ENCODE data around the gene SPINK8.

SPINK8 gene

DNA sequence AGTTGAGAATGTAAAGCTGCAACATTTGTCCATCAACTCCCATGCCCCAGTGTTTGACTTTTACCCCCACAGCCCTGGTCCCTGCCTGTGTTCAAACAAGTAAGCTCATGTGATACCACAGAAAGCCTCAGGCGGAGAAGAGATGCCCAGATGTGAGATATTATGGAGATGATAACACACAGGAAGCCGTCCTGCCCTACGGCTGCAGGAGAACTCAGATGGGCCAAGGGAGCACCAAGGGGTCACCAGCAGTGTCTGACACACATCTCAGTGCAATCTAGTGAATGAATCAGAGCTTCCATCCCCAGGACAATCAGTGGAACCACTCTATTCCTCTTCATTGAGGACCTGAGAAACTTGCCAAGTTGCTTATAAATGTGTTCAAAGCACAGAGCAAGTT is 14.0 kb upstream of the SPINK8 start:
- H3K4ac ChIP-seq (ENCODE audit: low read depth, low read length) = no peak overlapping the region
- peaks cover 3 to 10% of the 10 kb centered on the region in 2 experiments for H3K4me1 ChIP-seq (ENCODE audit: control insufficient read depth in 1 of 2, insufficient read depth in 2 of 2, low read length in 2 of 2)
- H3K14ac ChIP-seq (ENCODE audit: low read length) = no peak overlapping the region
- H3K23ac ChIP-seq (ENCODE audit: low read length) = no peak overlapping the region
- peak; percentile 95 to 96 for DNase-seq
- no peak overlapping the region for H3K4me2 ChIP-seq (ENCODE audit: low read length)
- no peak overlapping the region for H2AK5ac ChIP-seq (ENCODE audit: low read length)
- no peaks in the 10 kb centered on the region for H3K79me1 ChIP-seq (ENCODE audit: low read length)
- no peak overlapping the region for H2AFZ ChIP-seq (ENCODE audit: insufficient read depth, low read length, poor library complexity)
- H3K4me3 ChIP-seq (ENCODE audit: low read depth, low read length) = no peak overlapping the region
- no peak overlapping the region for H3K27ac ChIP-seq (ENCODE audit: low read depth, low read length)
- no peak overlapping the region for H4K91ac ChIP-seq (ENCODE audit: low read depth, low read length)
- WGBS (ENCODE audit: extremely low coverage, insufficient coverage, insufficient read length) = no CpG with 5 or more reads among the region's 3 CpGs
- H3K79me2 ChIP-seq (ENCODE audit: control insufficient read depth, insufficient read depth, low read length, poor library complexity) = no peaks in the 10 kb centered on the region
- H3K18ac ChIP-seq (ENCODE audit: low read length) = no peak overlapping the region
- H2BK120ac ChIP-seq (ENCODE audit: insufficient read depth, low read length, poor library complexity) = no peak overlapping the region
- no peak overlapping the region for H3K9ac ChIP-seq (ENCODE audit: low read length)
- no peaks in the 10 kb centered on the region for H3K9me3 ChIP-seq (ENCODE audit: insufficient read depth, low read depth, low read length)
- H3K36me3 ChIP-seq (ENCODE audit: control insufficient read depth in 1 of 2, insufficient read depth in 2 of 2, low read length in 2 of 2) = no peaks in the 10 kb centered on the region
- H4K12ac ChIP-seq (ENCODE audit: low read depth, low read length) = no peak overlapping the region
- no peak overlapping the region for H4K8ac ChIP-seq (ENCODE audit: low read depth, low read length)
- H3K27me3 ChIP-seq (ENCODE audit: insufficient read depth, low read length) = no peaks in the 10 kb centered on the region
- no peak overlapping the region for H2BK12ac ChIP-seq (ENCODE audit: low read length)
- no peak overlapping the region for H2BK5ac ChIP-seq (ENCODE audit: low read depth, low read length, poor library complexity)

DNA sequence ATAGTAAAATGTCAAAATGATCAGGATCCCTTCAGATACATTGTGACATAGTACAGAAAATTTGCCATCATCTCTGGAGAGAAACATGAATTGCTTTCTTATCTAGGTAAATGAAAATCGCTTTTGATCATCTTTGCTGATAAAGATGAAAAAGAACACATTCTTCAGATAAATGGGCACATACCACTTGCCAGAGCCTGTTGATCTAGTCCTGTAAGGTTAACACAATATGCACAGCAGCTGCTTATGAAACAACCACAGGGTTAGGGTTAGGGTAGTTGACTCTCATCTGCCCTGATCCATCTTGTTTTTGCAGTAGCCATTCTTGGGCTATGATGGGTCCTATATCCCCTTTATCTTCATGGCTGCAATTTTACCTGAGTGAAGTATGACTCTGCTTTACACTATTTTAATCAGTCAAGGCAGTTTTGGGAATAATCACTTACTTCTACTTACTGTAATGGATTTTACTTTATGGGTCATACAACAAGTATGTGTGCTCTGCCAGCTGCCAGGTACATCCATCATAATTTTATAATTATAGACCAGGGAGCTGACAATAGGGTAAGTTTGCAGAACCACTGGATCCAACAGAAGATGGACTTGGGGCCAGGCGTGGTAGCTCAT is 12.6 kb upstream of the SPINK8 start:
- no peaks in the 10 kb centered on the region for H3K79me2 ChIP-seq (ENCODE audit: control insufficient read depth, insufficient read depth, low read length, poor library complexity)
- H4K12ac ChIP-seq (ENCODE audit: low read depth, low read length) = no peak overlapping the region
- H3K23ac ChIP-seq (ENCODE audit: low read length) = no peak overlapping the region

GRCh38 chr3:48344867-48345507 is 11.5 kb upstream of the SPINK8 start:
- Histone ChIP-seq H2AK5ac (ENCODE audit: low read length) (no peak overlapping the region), H3K4me2 (ENCODE audit: low read length) (no peak overlapping the region), H4K91ac (ENCODE audit: low read depth, low read length) (no peak overlapping the region), H3K79me1 (ENCODE audit: low read length) (no peaks in the 10 kb centered on the region), H3K23ac (ENCODE audit: low read length) (peak overlapping the region; percentile 27), H4K12ac (ENCODE audit: low read depth, low read length) (no peak overlapping the region), H3K14ac (ENCODE audit: low read length) (no peak overlapping the region), H3K4me1 (ENCODE audit: control insufficient read depth in 1 of 2, insufficient read depth in 2 of 2, low read length in 2 of 2) (peaks cover 3 to 10% of the 10 kb centered on the region in 2 experiments), H2BK5ac (ENCODE audit: low read depth, low read length, poor library complexity) (no peak overlapping the region), H2BK12ac (ENCODE audit: low read length) (no peak overlapping the region), H3K9ac (ENCODE audit: low read length) (no peak overlapping the region), H3K4me3 (ENCODE audit: low read depth, low read length) (no peak overlapping the region), H3K9me3 (ENCODE audit: insufficient read depth, low read depth, low read length) (no peaks in the 10 kb centered on the region), H3K27me3 (ENCODE audit: insufficient read depth, low read length) (no peaks in the 10 kb centered on the region), H2BK120ac (ENCODE audit: insufficient read depth, low read length, poor library complexity) (no peak overlapping the region), H4K8ac (ENCODE audit: low read depth, low read length) (no peak overlapping the region), H3K36me3 (ENCODE audit: control insufficient read depth in 1 of 2, insufficient read depth in 2 of 2, low read length in 2 of 2) (no peaks in the 10 kb centered on the region), H3K27ac (ENCODE audit: low read depth, low read length) (no peak overlapping the region), H3K79me2 (ENCODE audit: control insufficient read depth, insufficient read depth, low read length, poor library complexity) (no peaks in the 10 kb centered on the region), H3K18ac (ENCODE audit: low read length) (no peak overlapping the region), H2AFZ (ENCODE audit: insufficient read depth, low read length, poor library complexity) (no peak overlapping the region), H3K4ac (ENCODE audit: low read depth, low read length) (no peak overlapping the region)
- no CpG with 5 or more reads among the region's 1 CpG for WGBS (ENCODE audit: extremely low coverage, insufficient coverage, insufficient read length)
- DNase-seq = no peak

More for the DNA sequence above, 12.6 kb upstream of the SPINK8 start:
- H4K91ac ChIP-seq (ENCODE audit: low read depth, low read length) = no peak overlapping the region
- no CpG with 5 or more reads among the region's 2 CpGs for WGBS (ENCODE audit: extremely low coverage, insufficient coverage, insufficient read length)
- H2BK12ac ChIP-seq (ENCODE audit: low read length) = no peak overlapping the region
- no peak overlapping the region for H2BK120ac ChIP-seq (ENCODE audit: insufficient read depth, low read length, poor library complexity)
- H3K9ac ChIP-seq (ENCODE audit: low read length) = no peak overlapping the region
- peaks cover 3 to 10% of the 10 kb centered on the region in 2 experiments for H3K4me1 ChIP-seq (ENCODE audit: control insufficient read depth in 1 of 2, insufficient read depth in 2 of 2, low read length in 2 of 2)
- no peak overlapping the region for H4K8ac ChIP-seq (ENCODE audit: low read depth, low read length)
- H3K14ac ChIP-seq (ENCODE audit: low read length) = no peak overlapping the region
- no peak overlapping the region for H3K27ac ChIP-seq (ENCODE audit: low read depth, low read length)
- H3K4me3 ChIP-seq (ENCODE audit: low read depth, low read length) = no peak overlapping the region
- H3K9me3 ChIP-seq (ENCODE audit: insufficient read depth, low read depth, low read length) = no peaks in the 10 kb centered on the region
- H2AFZ ChIP-seq (ENCODE audit: insufficient read depth, low read length, poor library complexity) = no peak overlapping the region
- H2AK5ac ChIP-seq (ENCODE audit: low read length) = no peak overlapping the region
- H3K18ac ChIP-seq (ENCODE audit: low read length) = no peak overlapping the region
- H3K4me2 ChIP-seq (ENCODE audit: low read length) = peak overlapping the region; percentile 37
- H3K27me3 ChIP-seq (ENCODE audit: insufficient read depth, low read length) = no peaks in the 10 kb centered on the region
- H2BK5ac ChIP-seq (ENCODE audit: low read depth, low read length, poor library complexity) = peak overlapping the region; percentile 9
- H3K79me1 ChIP-seq (ENCODE audit: low read length) = no peaks in the 10 kb centered on the region
- DNase-seq = peak; percentile 90 to 99
- no peaks in the 10 kb centered on the region for H3K36me3 ChIP-seq (ENCODE audit: control insufficient read depth in 1 of 2, insufficient read depth in 2 of 2, low read length in 2 of 2)
- H3K4ac ChIP-seq (ENCODE audit: low read depth, low read length) = no peak overlapping the region

- no CpG with 5 or more reads among the region's 8 CpGs for WGBS (ENCODE audit: extremely low coverage, insufficient coverage, insufficient read length)
- Histone ChIP-seq H4K8ac (ENCODE audit: low read depth, low read length) (no peak overlapping the region), H3K4ac (ENCODE audit: low read depth, low read length) (no peak overlapping the region), H2AFZ (ENCODE audit: insufficient read depth, low read length, poor library complexity) (no peak overlapping the region), H3K23ac (ENCODE audit: low read length) (no peak overlapping the region), H3K18ac (ENCODE audit: low read length) (no peak overlapping the region), H4K91ac (ENCODE audit: low read depth, low read length) (no peak overlapping the region), H3K27ac (ENCODE audit: low read depth, low read length) (no peak overlapping the region), H3K14ac (ENCODE audit: low read length) (no peak overlapping the region), H2BK5ac (ENCODE audit: low read depth, low read length, poor library complexity) (no peak overlapping the region), H3K4me2 (ENCODE audit: low read length) (no peak overlapping the region), H3K36me3 (ENCODE audit: control insufficient read depth in 1 of 2, insufficient read depth in 2 of 2, low read length in 2 of 2) (no peaks in the 10 kb centered on the region), H3K79me2 (ENCODE audit: control insufficient read depth, insufficient read depth, low read length, poor library complexity) (no peaks in the 10 kb centered on the region), H2AK5ac (ENCODE audit: low read length) (no peak overlapping the region), H3K27me3 (ENCODE audit: insufficient read depth, low read length) (no peaks in the 10 kb centered on the region), H3K79me1 (ENCODE audit: low read length) (no peaks in the 10 kb centered on the region), H4K12ac (ENCODE audit: low read depth, low read length) (no peak overlapping the region), H3K9ac (ENCODE audit: low read length) (no peak overlapping the region), H3K9me3 (ENCODE audit: insufficient read depth, low read depth, low read length) (no peaks in the 10 kb centered on the region), H3K4me3 (ENCODE audit: low read depth, low read length) (no peak overlapping the region), H2BK120ac (ENCODE audit: insufficient read depth, low read length, poor library complexity) (no peak overlapping the region), H2BK12ac (ENCODE audit: low read length) (no peak overlapping the region), H3K4me1 (ENCODE audit: control insufficient read depth in 1 of 2, insufficient read depth in 2 of 2, low read length in 2 of 2) (peaks cover 3 to 10% of the 10 kb centered on the region in 2 experiments)
- no peak for DNase-seq
Measured at GRCh38 chr3:48343432-48343831, 10.0 kb upstream of the SPINK8 start.
